ENCODE data around the gene C12orf43.

- TF ChIP-seq, protein P1, sequence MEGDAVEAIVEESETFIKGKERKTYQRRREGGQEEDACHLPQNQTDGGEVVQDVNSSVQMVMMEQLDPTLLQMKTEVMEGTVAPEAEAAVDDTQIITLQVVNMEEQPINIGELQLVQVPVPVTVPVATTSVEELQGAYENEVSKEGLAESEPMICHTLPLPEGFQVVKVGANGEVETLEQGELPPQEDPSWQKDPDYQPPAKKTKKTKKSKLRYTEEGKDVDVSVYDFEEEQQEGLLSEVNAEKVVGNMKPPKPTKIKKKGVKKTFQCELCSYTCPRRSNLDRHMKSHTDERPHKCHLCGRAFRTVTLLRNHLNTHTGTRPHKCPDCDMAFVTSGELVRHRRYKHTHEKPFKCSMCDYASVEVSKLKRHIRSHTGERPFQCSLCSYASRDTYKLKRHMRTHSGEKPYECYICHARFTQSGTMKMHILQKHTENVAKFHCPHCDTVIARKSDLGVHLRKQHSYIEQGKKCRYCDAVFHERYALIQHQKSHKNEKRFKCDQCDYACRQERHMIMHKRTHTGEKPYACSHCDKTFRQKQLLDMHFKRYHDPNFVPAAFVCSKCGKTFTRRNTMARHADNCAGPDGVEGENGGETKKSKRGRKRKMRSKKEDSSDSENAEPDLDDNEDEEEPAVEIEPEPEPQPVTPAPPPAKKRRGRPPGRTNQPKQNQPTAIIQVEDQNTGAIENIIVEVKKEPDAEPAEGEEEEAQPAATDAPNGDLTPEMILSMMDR (IDR thresholded peaks at IDR 0.05), result no peak
- TF ChIP-seq POLR2A (IDR thresholded peaks at IDR 0.05), result no peak
These were observed 34.8 kb downstream of the C12orf43 start for GRCh38 chr12:120981407-120981941.

Data from right lobe of liver (tissue), 4 donors.